GM12801 (cell line): ENCODE measurements around the gene SMARCD1.
A peak's percentile ranks its signal among the peaks of the same experiment; 100 is the strongest.

Experiments
- CTCF ChIP-seq: IDR thresholded peaks from one replicate; pipeline ENCODE4 v1.5.1; 2011; ENCODE audit warnings: control low read depth; ENCODE audit not compliant: insufficient read length; ENCODE audit errors: extremely low read depth

The SMARCD1 gene

DNA sequence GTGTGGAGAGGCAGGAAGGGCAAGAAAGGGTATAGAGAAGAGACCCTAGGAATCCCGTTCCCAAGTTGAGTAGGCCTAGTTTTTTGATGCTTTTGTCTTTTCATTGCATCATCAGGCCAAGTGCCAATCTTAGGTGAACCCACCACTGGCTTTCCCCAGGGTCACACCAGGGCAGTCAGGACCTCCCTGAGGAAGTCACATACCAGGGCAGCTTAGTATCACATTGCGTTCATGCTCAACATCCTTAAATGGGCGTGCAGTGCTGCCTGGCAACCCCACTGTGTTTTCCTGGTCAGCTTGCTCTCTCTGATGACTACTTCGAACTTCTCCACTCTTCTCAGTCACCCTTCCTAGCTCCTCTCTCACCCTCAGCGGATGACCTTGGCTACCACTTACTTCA, 18.7 kb upstream of the SMARCD1 start:
- TF ChIP-seq CTCF = no peak

DNA sequence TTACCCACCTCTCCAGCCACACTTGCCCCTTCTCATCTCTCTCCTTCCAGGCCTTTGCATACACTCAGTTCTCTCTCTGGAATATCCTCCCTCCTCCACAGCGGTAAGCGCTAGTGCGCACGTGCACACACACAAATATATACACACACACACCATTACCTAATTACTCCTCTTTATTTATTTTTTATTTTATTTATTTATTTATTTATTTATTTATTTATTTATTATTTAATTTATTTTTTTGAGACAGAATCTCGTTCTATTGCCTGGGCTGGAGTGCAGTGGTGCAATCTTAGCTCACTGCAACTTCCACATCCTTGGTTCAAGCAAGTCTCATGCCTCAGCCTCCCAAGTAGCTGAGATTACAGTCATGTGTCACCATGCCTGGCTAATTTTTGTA, 16.1 kb upstream of the SMARCD1 start:
- TF ChIP-seq CTCF = no peak

DNA sequence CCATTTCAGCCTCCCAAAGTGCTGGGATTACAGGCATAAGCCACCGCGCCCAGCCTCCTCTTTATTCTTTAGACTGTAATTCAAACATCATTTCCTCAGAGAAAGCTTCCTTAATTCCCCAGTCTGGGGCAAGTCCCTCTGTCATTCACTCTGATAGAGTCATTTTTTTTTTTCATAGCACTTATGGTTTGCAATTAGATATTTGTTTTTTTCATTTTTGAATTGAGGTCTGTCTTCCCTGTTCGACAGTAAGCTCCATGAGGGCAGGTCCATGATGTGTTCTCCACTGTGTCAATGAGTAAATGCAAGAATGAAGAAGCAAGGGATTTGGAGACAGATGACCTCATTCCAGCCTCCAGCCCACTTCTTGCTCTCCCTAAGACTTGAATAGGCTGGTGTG, 15.6 kb upstream of the SMARCD1 start:
- TF ChIP-seq CTCF = no peak

DNA sequence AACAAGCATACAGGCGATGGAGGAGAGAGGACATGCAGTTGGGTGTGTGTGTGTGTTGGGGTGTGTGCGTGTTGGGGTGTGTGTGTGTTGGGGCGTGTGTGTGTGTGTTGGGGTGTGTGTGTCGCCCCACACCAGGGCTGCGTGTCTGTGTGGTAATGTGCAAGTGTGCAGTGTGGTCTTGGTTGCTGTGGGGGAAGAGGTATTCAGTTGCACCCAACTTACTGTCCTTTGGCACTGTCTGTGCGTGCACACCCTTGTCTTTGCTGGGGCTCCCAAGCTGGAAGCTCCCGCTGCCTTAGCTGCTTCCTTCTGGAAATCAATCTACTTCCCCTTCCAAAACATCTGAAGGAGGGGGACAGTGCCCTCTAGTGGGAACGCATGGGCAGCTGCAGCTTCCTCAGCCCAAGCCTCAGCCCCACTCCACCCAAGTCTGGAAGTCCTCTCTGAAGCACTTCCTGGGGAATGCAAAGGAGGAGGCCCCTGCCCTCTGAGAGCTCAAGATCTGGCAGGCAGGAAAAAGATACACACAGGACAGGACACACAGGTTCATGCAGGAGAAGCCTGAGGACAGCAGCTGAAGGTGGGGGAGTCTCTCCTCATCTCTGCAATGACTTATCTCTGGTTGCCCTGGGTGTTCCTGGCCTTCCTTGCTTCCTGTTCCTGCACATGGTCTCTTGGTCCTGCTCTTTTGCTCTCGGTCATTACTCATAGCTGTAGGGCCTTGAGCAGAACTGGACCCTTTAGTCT, 14.7 kb upstream of the SMARCD1 start:
- peak; percentile 83 for TF ChIP-seq CTCF

GRCh38 chr12:50072198-50072907, 12.8 kb upstream of the SMARCD1 start:
- no peak for TF ChIP-seq CTCF

DNA sequence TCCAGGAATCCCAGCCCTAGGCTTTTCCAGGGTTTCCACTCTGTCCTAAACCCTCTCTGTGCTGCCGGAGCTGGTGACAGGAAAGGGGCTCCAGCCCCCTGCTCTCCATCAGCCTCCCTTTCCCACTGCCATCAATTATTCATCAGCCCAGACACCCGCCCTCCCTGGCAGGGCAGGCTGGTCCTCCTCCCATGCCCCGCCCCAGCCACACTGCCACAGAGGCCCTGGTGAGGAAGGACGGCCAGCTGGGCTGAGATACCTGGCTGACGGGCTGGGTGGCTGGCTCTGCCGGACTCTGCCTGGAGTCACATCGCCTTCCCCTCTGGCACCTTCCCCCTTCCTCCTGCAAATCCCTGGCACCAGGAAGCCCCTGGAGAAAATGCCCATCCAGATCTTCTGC, 11.9 kb upstream of the SMARCD1 start:
- TF ChIP-seq CTCF = no peak

DNA sequence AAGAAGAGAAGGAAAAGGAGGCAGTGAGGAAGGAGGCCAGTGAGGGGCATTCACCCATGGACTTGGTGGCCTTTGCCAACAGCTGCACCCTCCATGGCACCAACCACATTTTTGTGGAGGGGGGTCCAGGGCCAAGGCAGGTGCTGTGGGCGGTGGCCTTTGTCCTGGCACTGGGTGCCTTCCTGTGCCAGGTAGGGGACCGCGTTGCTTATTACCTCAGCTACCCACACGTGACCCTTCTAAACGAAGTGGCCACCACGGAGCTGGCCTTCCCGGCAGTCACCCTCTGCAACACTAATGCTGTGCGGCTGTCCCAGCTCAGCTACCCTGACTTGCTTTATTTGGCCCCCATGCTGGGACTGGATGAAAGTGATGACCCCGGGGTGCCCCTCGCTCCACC, 11.4 kb upstream of the SMARCD1 start:
- TF ChIP-seq CTCF = no peak
